ENCODE data around the gene SERPINB1.
"Not testable (repeated sequence)": the region's sequence is repeated elsewhere in the genome, so short reads cannot be mapped to it uniquely, and the experiment has no call there.

Gene SERPINB1

DNA sequence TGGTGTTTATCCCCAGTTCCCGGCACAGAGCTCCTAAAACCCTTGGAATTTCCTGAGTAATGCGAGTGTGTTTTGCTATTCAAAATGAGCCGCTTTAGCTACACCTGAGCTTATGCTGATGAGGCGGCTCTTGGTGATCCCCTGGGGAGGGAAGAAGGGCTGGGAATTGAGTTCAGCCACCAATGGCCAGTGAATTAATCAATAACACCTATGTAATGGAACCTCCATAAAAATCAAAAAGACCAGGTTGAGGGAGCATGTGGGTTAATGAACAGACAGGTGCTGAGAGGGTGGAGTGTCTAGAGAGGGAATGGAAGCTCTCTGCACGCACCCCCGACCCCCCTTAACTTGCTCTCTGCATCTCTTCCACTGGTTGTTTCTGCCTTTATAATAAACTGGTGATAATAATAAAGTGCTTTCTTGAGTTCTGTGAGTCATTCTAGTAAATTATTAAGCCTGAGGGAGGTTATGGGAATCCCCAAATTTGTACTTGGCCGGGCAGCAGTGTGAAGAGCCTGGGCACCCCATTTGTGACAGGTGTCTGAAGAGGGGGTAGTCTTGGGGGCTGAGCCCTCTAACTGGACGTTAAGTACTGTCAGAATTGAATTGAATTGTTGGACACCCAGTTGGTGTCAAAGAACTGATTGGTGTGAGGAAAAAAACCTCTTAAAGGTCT lies 24.6 kb upstream of the SERPINB1 start:
- DNase-seq (ENCODE audit: low read depth in 2 of 2): no peak

DNA sequence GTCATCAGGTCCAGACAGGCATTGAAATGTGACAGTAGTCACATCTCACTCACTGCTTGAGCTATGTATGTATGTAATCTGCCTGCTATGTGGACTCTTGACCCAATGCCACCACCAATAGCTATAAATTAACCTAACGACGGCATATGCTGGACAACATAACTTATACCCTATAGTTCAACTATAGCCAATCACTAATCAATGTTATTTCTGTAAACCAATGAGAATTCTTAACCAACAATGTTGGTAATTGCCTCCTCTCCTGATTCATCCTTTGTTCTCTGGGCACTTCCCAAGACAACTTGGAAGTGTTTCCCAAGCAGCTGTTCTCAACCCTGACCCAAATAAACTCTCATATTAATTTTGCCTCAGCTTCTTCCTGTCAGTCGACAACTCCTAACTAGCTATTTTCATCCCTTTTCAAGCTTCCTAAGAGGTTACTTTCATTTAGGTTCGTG lies 24.1 kb upstream of the SERPINB1 start:
- DNase-seq (ENCODE audit: low read depth in 2 of 2): no peak

DNA sequence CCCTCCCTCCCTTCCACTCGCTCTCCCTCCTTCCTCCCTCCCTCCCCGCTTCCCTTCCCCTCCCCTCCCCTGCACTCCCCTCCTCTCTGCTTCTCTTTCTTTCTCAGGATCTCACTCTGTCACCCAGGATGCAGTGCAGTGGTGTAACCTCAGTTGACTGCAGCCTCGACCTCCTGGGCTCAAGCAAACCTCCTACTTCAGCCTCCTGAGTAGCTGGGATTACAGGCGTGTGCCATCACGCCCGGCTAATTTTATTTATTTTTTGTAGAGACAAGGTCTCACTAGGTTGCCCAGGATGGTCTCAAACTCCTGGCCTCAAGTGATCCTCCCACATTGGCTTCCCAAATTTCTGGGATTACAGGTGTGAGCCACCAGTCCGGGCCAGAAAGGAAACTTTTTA lies 23.6 kb upstream of the SERPINB1 start:
- no peak for DNase-seq (ENCODE audit: low read depth in 2 of 2)

DNA sequence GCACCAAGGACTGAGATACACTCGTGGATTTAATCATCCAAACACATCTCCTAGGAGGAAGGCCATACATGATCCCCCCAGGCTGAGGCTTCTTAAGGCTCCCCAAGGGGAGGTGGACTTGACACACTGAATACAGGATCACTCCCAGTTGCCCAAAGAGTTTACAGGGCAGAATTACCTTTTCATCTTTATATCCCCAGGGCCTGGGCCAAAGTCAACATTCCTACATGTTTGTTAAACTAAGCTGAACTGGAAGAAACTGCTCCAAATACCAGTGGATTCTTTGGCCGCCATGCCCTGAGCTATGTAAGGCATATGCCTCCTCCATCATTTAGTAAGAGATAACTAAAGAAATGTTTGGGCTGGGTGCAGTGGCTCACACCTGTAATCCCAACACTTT lies 22.2 kb upstream of the SERPINB1 start:
- no peak for DNase-seq (ENCODE audit: low read depth in 2 of 2)

DNA sequence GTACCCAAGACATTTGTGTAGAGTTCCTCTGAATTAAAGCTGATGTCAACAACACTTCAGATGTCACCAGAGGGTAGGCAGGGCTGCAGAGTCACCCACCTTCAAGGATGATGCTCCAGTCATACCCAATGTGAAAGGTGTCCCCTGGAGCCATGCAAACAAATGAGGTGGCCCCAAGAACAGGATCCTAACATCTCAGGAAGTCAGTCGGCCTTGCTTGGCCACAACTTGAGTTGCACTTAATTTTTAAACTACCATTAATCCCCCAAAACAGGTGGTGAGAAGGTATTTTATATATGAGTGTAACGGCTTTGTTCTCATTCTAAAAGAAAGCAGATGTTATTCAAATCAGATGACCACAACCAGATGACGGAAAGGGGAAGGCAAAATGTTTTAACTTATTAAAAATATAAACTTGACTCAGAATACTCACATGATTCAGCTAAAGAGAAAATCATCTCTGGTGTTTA lies 21.1 kb upstream of the SERPINB1 start:
- DNase-seq (ENCODE audit: low read depth in 2 of 2): peak in 1 of 2 donors; percentile 54

DNA sequence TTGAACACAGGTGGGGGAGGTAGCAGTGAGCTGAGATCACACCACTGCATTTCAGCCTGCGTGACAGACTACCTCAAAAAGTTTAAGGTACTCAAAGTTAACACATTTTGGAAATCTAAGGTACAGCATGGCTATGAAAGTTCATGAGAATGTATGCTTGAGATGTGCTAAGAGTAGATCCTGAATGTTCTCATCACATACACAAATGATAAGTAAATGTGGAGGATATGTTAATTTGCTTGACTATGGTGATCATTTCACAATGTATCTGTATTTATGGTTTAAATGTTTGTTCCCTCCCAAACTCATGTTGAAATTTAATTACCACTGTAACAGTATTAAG lies 20.1 kb upstream of the SERPINB1 start:
- DNase-seq (ENCODE audit: low read depth in 2 of 2): no peak

DNA sequence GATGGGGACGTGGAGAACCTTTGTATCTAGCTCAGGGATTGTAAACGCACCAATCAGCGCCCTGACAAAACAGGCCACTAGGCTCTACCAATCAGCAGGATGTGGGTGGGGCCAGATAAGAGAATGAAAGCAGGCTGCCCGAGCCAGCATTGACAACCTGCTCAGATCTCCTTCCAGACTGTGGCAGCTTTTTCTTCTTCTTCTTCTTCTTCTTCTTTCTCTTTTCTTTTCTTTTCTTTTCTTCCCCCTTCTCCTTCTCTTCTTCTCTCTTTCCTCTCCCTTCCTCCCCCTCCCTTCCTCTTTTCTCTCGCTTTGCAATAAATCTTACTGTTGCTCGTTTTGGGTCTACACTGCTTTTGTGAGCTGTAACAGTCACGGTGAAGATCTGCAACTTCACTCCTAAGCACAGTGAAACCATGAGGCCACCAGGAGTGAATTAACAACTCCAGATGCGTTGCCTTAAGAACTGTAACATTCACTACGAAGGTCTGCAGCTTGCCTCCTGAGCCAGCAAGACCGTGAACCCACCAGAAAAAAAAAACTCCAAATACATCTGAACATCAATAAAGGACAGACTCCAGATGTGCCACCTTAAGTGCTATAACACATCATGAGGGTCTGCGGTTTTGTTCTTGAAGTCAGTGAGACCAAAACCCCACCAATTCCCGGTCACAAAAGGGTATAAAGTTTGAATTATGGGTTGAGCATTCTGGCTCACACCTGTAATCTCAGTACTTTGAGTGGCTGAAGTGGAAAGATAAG lies 19.6 kb upstream of the SERPINB1 start:
- DNase-seq (ENCODE audit: low read depth in 2 of 2): no peak

DNA sequence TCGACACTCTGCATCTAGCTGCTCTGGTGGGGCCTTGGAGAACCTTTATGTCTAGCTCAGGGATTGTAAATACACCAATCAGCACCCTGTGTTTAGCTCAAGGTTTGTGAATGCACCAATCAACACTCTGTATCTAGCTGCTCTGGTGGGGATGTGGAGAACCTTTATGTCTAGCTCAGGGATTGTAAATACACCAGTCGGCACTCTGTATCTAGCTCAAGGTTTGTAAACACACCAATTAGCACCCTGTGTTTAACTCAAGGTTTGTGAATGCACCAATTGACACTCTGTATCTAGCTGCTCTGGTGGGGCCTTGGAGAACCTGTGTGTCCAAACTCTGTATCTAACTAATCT lies 19.0 kb upstream of the SERPINB1 start:
- DNase-seq (ENCODE audit: low read depth in 2 of 2): not testable (repeated sequence)

DNA sequence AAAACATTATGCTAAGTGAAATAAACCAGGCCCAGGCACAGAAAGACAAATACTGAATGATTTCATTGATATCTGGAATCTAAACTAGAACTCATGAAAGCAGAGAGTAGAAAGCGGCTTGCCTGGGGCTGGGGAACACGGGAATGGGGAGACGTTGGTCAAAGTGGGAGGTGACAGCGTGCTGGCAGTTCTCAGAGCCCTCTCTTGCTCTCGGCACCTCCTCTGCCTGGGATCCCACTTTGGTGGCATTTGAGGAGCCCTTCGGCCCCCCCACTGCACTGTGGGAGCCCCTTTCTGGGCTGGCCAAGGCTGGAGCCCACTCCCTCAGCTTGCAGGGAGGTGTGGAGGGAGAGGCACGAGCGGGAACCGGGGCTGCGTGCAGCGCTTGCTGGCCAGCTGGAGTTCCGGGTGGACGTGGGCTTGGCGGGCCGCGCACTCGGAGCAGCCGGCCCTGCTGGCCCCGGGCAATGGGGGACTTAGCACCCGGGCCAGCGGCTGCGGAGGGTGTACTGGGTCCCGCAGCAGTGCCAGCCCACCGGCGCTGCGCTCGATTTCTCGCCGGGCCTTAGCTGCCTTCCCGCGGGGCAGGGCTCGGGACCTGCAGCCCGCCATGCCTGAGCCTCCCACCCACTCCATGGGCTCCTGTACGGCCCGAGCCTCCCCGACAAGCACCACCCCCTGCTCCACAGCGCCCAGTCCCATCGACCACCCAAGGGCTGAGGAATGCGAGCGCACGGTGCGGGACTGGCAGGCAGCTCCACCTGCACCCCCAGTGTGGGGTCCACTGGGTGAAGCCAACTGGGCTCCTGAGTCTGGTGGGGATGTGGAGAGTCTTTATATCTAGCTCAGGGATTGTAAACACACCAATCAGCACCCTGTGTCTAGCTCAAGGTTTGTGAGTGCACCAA lies 18.4 kb upstream of the SERPINB1 start:
- DNase-seq (ENCODE audit: low read depth in 2 of 2): not testable (repeated sequence)

DNA sequence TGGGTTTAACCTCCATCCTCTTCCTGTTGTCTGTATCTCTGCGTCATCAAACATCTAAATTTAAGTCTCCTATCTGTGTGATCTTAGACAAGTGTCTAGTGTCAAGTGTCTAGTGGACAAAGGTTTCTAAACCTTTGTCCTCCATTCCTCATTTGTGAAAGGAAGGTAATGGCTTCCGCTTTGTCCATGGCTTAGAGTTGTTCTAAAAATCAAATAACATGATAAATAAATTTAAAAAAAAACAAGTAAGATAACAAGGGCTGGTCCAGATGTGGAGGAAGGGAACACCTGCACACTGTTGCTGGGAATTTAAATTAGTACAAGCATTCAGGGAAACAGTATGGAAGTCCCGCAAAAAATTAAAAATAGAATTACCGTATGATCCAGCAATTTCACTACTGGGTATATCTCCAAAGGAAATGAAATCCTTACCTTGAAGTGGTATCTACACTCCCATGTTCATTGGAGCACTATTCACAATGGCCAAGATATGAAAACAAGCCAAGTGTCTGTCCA lies 17.6 kb upstream of the SERPINB1 start:
- DNase-seq (ENCODE audit: low read depth in 2 of 2): no peak

DNA sequence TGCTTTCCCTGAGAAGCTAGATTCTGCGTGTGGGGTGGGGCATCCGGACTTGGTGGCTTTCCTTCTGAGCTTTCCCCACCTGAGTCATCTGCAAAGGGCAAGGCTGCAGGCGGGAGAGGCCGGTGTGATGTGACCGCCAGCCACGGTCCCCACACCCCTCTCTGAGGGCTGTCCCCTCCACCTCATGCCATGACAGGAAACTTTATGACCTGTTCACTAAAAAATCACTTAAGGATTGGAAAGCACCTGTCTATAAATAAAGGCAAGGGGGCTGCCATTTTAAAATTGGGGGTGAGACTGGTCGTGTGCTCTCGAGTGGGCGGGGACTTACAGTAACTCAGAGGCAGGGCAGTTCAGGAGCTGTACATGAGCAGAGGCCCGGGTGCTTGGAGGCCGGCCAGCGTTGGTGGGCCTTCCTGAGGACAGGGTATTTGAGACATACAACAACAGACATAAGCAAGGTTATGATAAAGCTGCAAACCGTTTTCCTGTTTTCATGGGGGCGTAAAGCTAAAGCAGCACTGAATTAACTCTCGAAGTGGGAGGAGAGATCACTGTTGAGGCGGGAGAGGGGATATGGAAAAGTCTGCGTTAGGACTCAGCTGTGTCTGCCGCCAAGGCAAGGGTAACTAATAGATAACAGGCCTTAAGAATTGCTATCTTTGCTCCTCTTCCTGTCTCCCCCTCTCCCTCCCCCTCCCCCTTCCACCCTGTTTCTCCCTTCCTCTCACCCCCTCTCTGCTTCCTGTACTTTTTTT lies 16.1 kb upstream of the SERPINB1 start:
- DNase-seq (ENCODE audit: low read depth in 2 of 2): peak; percentile 88

DNA sequence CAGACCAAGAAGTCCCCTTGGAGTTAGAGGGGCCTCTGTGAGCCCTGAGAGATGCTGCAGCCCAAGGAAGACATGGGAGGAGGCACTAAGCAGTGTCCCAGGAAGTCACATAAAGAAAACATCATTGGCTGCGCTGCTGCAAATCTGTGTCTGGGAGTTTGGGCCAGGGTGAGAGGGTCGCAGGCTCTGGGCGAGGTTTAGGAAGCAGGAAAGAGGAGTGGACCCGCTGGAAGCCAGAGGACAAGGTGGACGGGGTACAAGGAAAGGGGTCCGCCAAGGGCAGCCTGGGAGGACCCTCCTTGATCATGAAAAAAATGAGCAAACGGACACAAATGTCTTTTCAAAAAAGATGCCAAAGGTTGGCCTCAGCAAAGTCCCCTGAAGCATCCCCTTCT lies 15.5 kb upstream of the SERPINB1 start:
- no peak for DNase-seq (ENCODE audit: low read depth in 2 of 2)

DNA sequence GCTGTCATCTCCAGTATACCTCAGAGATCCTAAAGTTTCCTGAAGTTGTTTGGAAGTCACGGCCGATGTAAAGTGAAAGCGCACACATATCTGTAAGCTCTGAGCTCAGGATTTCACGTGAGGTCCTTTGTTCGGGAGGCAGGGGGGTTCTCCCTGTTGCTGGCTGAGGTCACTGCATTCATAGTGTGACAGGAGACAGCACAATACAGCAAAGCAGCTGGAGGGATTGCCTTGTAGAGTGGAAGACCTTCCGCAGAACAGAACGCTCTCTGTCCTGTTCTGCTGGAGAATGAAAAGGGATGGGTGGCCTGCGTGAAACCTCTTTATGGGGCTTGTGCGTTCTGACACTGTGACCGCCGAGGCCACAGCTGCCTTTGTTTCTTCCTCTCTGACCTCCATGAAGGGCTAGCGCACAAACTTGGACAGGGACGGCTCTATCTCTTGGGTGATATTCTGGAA lies 13.4 kb upstream of the SERPINB1 start:
- no peak for DNase-seq (ENCODE audit: low read depth in 2 of 2)

DNA sequence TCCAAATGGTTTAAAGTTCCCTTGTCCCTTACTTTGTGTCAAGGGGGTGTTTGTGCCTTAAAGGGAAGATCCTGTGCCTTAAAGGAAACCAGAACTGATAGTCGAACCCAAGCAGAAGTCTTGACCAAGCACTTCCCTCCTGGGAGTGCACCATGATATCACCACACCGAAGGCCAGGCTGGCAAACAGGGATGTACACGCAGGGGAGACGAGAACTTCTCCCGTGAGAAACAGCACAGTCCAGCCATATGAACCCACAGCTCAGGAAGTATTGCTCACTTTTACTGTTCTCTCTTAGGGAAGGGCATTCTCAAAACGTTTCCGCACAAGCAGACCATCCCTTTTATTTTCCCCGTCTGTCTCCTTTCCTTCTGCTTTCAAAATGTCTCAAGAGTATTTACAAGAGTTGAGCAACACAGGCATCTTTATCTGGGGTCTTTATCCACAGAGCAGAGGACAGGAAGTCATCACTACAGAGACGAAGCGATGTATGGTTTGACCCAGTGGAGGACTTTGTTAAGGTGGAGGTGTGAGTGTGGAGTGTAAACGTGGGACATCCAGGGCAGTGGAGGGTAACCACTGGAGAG lies 12.8 kb upstream of the SERPINB1 start:
- no peak for DNase-seq (ENCODE audit: low read depth in 2 of 2)

DNA sequence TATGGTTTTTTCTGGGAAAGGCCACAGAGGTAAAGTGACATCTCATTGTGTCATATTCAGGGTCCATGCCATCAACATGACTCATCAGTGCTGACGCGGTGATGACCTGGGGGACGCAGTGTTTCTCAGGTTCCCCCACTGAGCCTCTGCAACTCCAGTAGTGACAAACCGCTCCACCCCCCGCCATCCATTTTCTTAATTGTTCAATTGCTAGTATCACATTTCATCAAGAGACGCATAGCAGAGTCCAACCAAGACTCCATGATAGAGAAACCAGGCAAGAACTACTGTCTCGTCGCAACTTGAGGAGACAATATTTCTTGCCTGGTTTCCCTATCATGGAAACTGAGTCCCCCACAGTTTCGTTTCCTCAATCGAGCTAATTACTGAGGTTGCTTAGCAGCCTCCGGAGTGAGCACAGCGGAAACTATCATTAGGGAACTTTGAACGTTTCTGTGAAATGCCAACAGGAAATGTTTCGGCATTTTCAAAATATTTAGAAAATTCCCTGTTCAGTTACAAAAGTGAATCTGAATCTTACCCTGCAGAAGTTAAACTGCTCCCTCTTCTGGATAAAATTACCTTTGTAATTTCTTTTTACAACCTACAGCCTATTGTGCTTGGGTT lies 12.2 kb upstream of the SERPINB1 start:
- peak; percentile 80 to 83 for DNase-seq (ENCODE audit: low read depth in 2 of 2)

DNA sequence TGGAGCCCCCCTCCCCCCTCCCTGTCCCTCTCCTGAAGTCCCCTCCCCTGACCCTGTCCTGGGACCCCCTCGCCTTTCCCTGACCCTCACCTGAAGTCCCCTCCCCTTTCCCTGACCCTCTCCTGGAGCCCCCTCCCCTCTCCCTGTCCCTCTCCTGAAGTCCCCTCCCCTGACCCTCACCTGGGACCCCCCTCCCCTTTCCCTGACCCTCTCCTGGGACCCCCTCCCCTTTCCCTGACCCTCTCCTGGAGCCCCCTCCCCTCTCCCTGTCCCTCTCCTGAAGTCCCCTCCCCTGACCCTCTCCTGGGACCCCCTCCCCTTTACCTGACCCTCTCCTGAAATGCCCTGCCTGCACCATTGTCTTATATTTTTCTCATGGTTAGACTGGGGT lies 11.7 kb upstream of the SERPINB1 start:
- not testable (repeated sequence) for DNase-seq (ENCODE audit: low read depth in 2 of 2)

DNA sequence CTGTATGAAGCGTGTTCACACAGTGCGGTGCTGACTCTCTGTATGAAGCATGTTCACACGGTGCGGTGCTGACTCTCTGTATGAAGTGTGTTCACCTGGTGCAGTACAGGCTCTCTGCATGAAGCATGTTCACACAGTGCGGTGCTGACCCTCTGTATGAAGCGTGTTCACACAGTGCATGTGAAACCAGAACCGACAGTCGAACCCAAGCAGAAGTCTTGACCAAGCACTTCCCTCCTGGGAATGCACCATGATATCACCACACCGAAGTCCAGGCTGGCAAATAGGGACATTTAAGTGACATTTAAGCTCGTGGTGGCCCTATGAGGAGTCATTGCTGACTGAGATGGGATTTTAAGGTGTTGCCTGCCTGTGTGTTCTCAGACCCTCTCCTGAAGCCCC lies 11.3 kb upstream of the SERPINB1 start:
- DNase-seq (ENCODE audit: low read depth in 2 of 2): no peak

DNA sequence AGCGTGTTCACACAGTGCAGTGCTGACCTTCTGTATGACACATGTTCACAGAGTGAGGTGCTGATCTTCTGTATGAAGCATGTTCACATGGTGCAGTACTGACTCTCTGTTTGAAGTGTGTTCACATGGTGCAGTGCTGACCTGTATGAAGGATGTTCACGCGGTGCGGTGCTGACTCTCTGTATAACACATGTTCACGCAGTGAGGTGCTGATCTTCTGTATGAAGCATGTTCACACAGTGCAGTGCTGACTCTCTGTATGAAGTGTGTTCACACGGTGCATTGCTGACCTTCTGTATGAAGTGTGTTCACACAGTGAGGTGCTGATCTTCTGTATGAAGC lies 10.8 kb upstream of the SERPINB1 start:
- DNase-seq (ENCODE audit: low read depth in 2 of 2): no peak

DNA sequence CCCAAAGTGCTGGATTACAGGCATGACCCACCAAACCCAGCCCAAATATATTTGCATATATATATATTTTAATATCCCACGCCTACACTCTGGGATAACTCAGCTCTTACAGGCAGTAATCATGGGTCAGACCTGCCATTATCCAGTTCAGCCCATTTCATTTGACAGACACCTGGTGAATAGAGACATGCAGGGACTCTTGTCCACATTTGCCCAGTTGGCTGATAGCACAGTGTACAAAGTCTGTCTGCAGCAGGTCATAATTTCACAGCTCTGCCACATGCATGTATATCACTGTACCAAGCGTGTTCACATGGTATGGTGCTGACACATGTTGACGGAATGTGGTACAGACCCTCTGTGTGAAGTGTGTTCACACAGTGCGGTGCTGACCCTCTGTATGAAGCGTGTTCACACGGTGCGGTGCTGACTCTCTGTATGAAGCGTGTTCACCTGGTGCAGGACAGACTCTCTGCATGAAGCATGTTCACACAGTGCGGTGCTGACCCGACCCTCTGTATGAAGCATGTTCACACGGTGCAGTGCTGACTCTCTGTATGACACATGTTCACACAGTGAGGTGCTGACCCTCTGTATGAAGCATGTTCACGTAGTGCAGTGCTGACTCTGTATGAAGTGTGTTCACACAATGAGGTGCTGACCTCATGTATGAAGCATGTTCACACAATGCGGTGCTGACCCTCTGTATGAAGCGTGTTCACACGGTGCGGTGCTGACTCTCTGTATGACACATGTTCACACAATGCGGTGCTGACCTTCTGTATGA lies 10.3 kb upstream of the SERPINB1 start:
- no peak for DNase-seq (ENCODE audit: low read depth in 2 of 2)
